ENCODE results near the gene PLEKHG1. TPM values are rescaled to one million over a fixed set of nuclear protein-coding genes. Genes with fewer than 3 reads are reported as not detected.

PLEKHG1 gene
- total RNA-seq, 1 donor from 2014 or later = 7.4 TPM

GRCh38 chr6:150632785-150633485, 33.2 kb downstream of the PLEKHG1 start:
- Histone ChIP-seq H3K9me3 (replicated peaks) (no peaks in the 10 kb centered on the region), H3K27ac (replicated peaks) (no peak overlapping the region), H3K36me3 (no peaks in the 10 kb centered on the region), H3K4me3 (no peak overlapping the region), H3K4me1 (peaks cover 45% of the 10 kb centered on the region), H3K27me3 (ENCODE audit: low read depth) (no peaks in the 10 kb centered on the region)
- intact Hi-C loops (cut with micrococcal nuclease) = no loop called here
- DNase-seq = no peak
- TF ChIP-seq CTCF (IDR thresholded peaks at IDR 0.05; ENCODE audit: borderline replicate concordance) = no peak

GRCh38 chr6:150633486-150633834, 33.8 kb downstream of the PLEKHG1 start:
- DNase-seq = no peak
- Histone ChIP-seq H3K27ac (replicated peaks) (no peak overlapping the region), H3K4me3 (no peak overlapping the region), H3K9me3 (replicated peaks) (no peaks in the 10 kb centered on the region), H3K4me1 (peaks cover 44% of the 10 kb centered on the region), H3K27me3 (ENCODE audit: low read depth) (no peaks in the 10 kb centered on the region), H3K36me3 (no peaks in the 10 kb centered on the region)
- intact Hi-C loops (cut with micrococcal nuclease) = no loop called here
- no peak for TF ChIP-seq CTCF (IDR thresholded peaks at IDR 0.05; ENCODE audit: borderline replicate concordance)

GRCh38 chr6:150634176-150634963, 34.7 kb downstream of the PLEKHG1 start:
- H3K27ac ChIP-seq (replicated peaks) = peak overlapping the region; percentile 13
- no peaks in the 10 kb centered on the region for H3K27me3 ChIP-seq (ENCODE audit: low read depth)
- intact Hi-C loops (cut with micrococcal nuclease) = no loop called here
- no peaks in the 10 kb centered on the region for H3K36me3 ChIP-seq
- no peak for TF ChIP-seq CTCF (IDR thresholded peaks at IDR 0.05; ENCODE audit: borderline replicate concordance)
- H3K4me3 ChIP-seq = no peak overlapping the region
- H3K9me3 ChIP-seq (replicated peaks) = no peaks in the 10 kb centered on the region
- no peak for DNase-seq
- H3K4me1 ChIP-seq = peaks cover 41% of the 10 kb centered on the region

- H3K9me3 ChIP-seq (replicated peaks) = no peaks in the 10 kb centered on the region
- DNase-seq = no peak
- H3K4me1 ChIP-seq = peaks cover 41% of the 10 kb centered on the region
- TF ChIP-seq CTCF (IDR thresholded peaks at IDR 0.05; ENCODE audit: borderline replicate concordance) = no peak
- H3K27ac ChIP-seq (replicated peaks) = peak overlapping the region; percentile 13
- H3K36me3 ChIP-seq = no peaks in the 10 kb centered on the region
- intact Hi-C loops (cut with micrococcal nuclease) = no loop called here
- no peak overlapping the region for H3K4me3 ChIP-seq
- no peaks in the 10 kb centered on the region for H3K27me3 ChIP-seq (ENCODE audit: low read depth)
Measured at GRCh38 chr6:150634964-150635292, 35.2 kb downstream of the PLEKHG1 start.

GRCh38 chr6:150635906-150636514, 36.3 kb downstream of the PLEKHG1 start:
- peaks cover 46% of the 10 kb centered on the region for H3K4me1 ChIP-seq
- H3K9me3 ChIP-seq (replicated peaks) = no peaks in the 10 kb centered on the region

More at GRCh38 chr6:150635906-150636514, 36.3 kb downstream of the PLEKHG1 start:
- Histone ChIP-seq H3K36me3 (no peaks in the 10 kb centered on the region), H3K27me3 (ENCODE audit: low read depth) (no peaks in the 10 kb centered on the region), H3K27ac (replicated peaks) (no peak overlapping the region), H3K4me3 (no peak overlapping the region)
- DNase-seq = no peak
- intact Hi-C loops (cut with micrococcal nuclease) = no loop called here
- no peak for TF ChIP-seq CTCF (IDR thresholded peaks at IDR 0.05; ENCODE audit: borderline replicate concordance)
